Keratinocyte (primary cell): ENCODE measurements around the gene AAR2.

ENCODE experiments used
- CTCF ChIP-seq, 3 experiments: IDR thresholded peaks in 1 of 3; conservative IDR thresholded peaks in 1 of 3; optimal IDR thresholded peaks in 1 of 3; 2 replicates in 2 of 3; 3 replicates in 1 of 3; pipeline versions ENCODE3 to v1.5.1; 2011; ENCODE audit warnings: low read length in 3 of 3, mild to moderate bottlenecking in 3 of 3, moderate library complexity in 2 of 3, control low read depth in 1 of 3, inconsistent platforms in 1 of 3; ENCODE audit not compliant: insufficient read depth in 2 of 3; ENCODE audit errors: extremely low read depth in 1 of 3
- EZH2 ChIP-seq: IDR thresholded peaks from one replicate; pipeline ENCODE4 v1.6.1; 2012; ENCODE audit warnings: inconsistent platforms, mild to moderate bottlenecking, low read length, moderate library complexity

- no peak for TF ChIP-seq CTCF (optimal IDR thresholded peaks at IDR 0.05 in 1 of 3, IDR thresholded peaks at IDR 0.05 in 1 of 3, conservative IDR thresholded peaks at IDR 0.05 in 1 of 3; ENCODE audit: extremely low read depth in 1 of 3, insufficient read depth in 2 of 3, low read length in 3 of 3)
- TF ChIP-seq EZH2, result no peak
These were observed 41.3 kb downstream of the AAR2 start for GRCh38 chr20:36277546-36277945.
